Heart left ventricle (tissue), 16 donors: Measurements from ENCODE around the gene FGFR1OP2. TPM values are rescaled to one million over a fixed set of nuclear protein-coding genes. Genes with fewer than 3 reads are reported as not detected.
A peak's percentile ranks its signal among the peaks of the same experiment; 100 is the strongest.

ENCODE experiments used
- ATAC-seq, 4 donors: fragments of 200-7000 bp; cut with Tn5 transposase; one replicate each; pipeline ENCODE4 v1.9.1; 2020 to 2022; ENCODE audit warnings: moderate library complexity in 4 of 4, mild to moderate bottlenecking in 3 of 4, moderate number of reproducible peaks in 1 of 4
- DNase-seq, 5 donors: peaks; one replicate each; pipeline ENCODE4 v3.0.0-alpha.2; 2020
- H3K27ac ChIP-seq, 12 donors: fragments of 200-600 bp; sonication (generic) in 4 of 12; one replicate each; pipeline versions ENCODE4 v1.5.0 to v1.8.0; 2016 to 2022; ENCODE audit warnings: mild to moderate bottlenecking in 2 of 12
- H3K27me3 ChIP-seq, 9 donors: fragments of 200-600 bp; sonication (generic) in 2 of 9; one replicate each; pipeline versions ENCODE4 v1.5.1 to v1.8.0; 2016 to 2022; ENCODE audit warnings: mild to moderate bottlenecking in 3 of 9
- H3K36me3 ChIP-seq, 9 donors: fragments of 200-600 bp; sonication (generic) in 2 of 9; one replicate each; pipeline versions ENCODE4 v1.5.0 to v1.8.0; 2018 to 2022; ENCODE audit warnings: mild to moderate bottlenecking in 2 of 9
- H3K4me1 ChIP-seq, 12 donors: fragments of 200-600 bp; sonication (generic) in 4 of 12; one replicate each; pipeline versions ENCODE4 v1.5.0 to v1.8.0; 2016 to 2022; ENCODE audit warnings: mild to moderate bottlenecking in 3 of 12
- H3K4me3 ChIP-seq, 12 donors: fragments of 200-600 bp; sonication (generic) in 4 of 12; one replicate each; pipeline versions ENCODE4 v1.5.0 to v1.8.0; 2017 to 2022; ENCODE audit warnings: mild to moderate bottlenecking in 9 of 12, moderate library complexity in 4 of 12
- H3K9me3 ChIP-seq, 12 donors: fragments of 200-600 bp; sonication (generic) in 4 of 12; one replicate each; pipeline versions ENCODE4 v1.5.0 to v1.8.0; 2016 to 2022; ENCODE audit warnings: mild to moderate bottlenecking in 1 of 12
- CTCF ChIP-seq, 12 donors: fragments of 200-600 bp; sonication (generic) in 4 of 12; IDR thresholded peaks; one replicate each; pipeline versions ENCODE4 v1.5.0 to v1.8.0; 2018 to 2022; ENCODE audit warnings: antibody characterized with exemption in 12 of 12, mild to moderate bottlenecking in 5 of 12
- POLR2A ChIP-seq, 2 donors: fragments of 450-650 bp; IDR thresholded peaks; one replicate each; pipeline ENCODE4 v1.6.1; 2017; ENCODE audit warnings: antibody characterized with exemption in 2 of 2, mild to moderate bottlenecking in 2 of 2, moderate library complexity in 2 of 2
- WGBS, 4 donors: extraction: QIAGEN DNeasy Blood & Tissue Kit in 2 of 4; methylation state at CpG; one replicate each; pipeline versions ENCODE4 v1.1.5 to v1.1.7; 2013 to 2018; 5-methylcytosine and 5-hydroxymethylcytosine counted together
- intact Hi-C, 10 donors: fragments of 100-400 bp; cut with DNase I; formaldehyde crosslinking; loops; one replicate each; pipeline versions ENCODE4 v1.11.1 to v1.14.2; 2022
- polyA plus RNA-seq, 2 donors: library from polyadenylated mRNA; stranded (reverse); fragments of 200-250 nt; gene quantifications; one replicate each; pipeline ENCODE4 v1.2.3, GENCODE V29; 2013
- total RNA-seq, 9 donors: library from RNA; depleted of rRNA in 2 of 9; stranded (reverse); fragments of >200 nt in 2 of 9; fragmentation: NEBNext Ultra II Directional in 3 of 9; extraction: Animal tissue kit (Norgen Biotek cat#: 25700) in 3 of 9; gene quantifications; one replicate each; pipeline versions ENCODE4 v1.1.0 to v1.2.4, GENCODE V29; 2016 to 2023
- donor health status: ischemic (EF 13 %, LVEDD 7.1; RV severe dilation, severe dysfunction).
- donor health status: healthy with polysubstance abuse.
- donor health status: DM: no; HTN: yes; CAD: no.
- donor health status: DM: no; HTN: no; CAD: no.
- donor health status: ischemic (EF 25% LVEDD 6.9; RV normal size, moderate dysfunction).
- donor health status: ischemic (EF 25% LVEDD 5.7; RV mildly dilated, moderate dysfunction).
- donor health status: healthy.
- donor health status: DM: yes; HTN: yes; CAD: no.
- donor health status: ischemic (EF 35%, LVEDD 5.7; RV mildly dilated, moderate dysfunction).
- donor health status: nonischemic (EF 11% LVEDD 7.7; RV severe dilation, severe dysfunction).
- donor health status: DM: yes; HTN: yes; CAD: no.
- donor health status: PGD.
- donor health status: ischemic (EF 29% LVEDD 5.4; RV normal size, mild dysfunction).
- donor health status: nonischemic (EF 23%, LVEDD 6.1; RV moderate dilation, normal function).

FGFR1OP2 gene
- total and polyA plus RNA-seq, 11 donors, result 26.3 to 54.9 (median 30.8) TPM

DNA sequence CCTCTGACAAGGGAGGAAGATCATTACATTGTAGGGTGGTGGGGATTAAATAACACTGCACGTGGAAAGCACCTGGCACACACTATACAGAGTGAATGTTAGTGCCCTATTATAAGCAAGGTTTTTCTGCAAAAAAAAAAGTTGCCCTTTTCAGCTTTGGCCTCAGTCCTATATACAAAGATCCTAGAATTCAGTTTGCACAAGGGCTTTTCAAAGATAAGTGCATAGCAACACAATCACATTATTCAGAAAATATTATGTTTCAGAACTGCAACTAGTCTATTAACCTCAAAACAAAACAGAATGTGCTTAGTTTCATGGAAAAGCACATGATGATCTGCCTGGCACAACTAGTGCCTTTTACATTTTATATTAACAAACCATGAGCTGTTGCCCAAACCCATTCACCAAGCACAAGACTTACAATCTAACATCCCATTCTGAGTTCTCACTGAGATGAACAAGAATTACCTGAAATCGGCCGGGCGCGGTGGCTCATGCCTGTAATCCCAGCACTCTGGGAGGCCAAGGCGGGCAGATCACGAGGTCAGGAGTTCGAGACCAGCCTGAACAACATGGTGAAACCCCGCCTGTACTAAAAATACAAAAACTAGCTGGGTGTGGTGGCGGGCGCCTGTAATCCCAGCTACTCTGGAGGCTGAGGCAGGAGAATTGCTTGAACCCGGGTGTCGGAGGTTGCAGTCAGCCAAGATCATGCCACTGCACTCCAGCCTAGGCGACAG lies 74.1 kb downstream of the FGFR1OP2 start:
- TF ChIP-seq CTCF (IDR thresholded peaks at IDR 0.05), result no peak
- TF ChIP-seq POLR2A (IDR thresholded peaks at IDR 0.05), result no peak
- Histone ChIP-seq H3K4me1 (peaks cover 0 to 64% (median 32%) of the 10 kb centered on the region in 12 donors), H3K9me3 (no peaks in the 10 kb centered on the region), H3K4me3 (peak overlapping the region in 5 of 12 donors; percentile 78 to 97 (median 93)), H3K36me3 (peaks cover 0 to 6% (median 0%) of the 10 kb centered on the region in 9 donors), H3K27ac (no peak overlapping the region), H3K27me3 (no peaks in the 10 kb centered on the region)
- ATAC-seq, result no peak
- intact Hi-C loops, result loop anchor here in 9 of 10 donors (2.0 to 10.0 kb wide), 8 partner anchors 75 to 692 kb away; partner anchors contain the start of genes INTS13 (in 7 of the 9), FGFR1OP2 (in 6 of the 9) and STK38L (in 2 of the 9)
- 90 to 92% (median 91%) methylated on average over 14 of the region's 14 CpGs for WGBS, 4 donors
- DNase-seq, result no peak

DNA sequence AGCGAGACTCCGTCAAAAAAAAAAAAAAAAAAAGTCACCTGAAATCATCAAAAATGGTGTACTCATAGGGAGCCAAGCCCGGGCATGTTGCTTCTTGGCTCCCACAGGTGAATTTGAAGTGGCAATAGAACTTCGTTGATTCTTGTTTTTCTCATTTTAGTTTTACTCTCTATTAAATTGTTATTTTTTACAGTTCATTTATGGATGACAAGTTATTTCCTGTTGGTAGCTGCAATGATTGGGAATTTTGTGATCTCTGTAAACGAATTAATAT lies 74.6 kb downstream of the FGFR1OP2 start:
- Histone ChIP-seq H3K27me3 (no peaks in the 10 kb centered on the region), H3K4me1 (peaks cover 0 to 59% (median 32%) of the 10 kb centered on the region in 12 donors), H3K36me3 (peaks cover 0 to 4% (median 0%) of the 10 kb centered on the region in 9 donors), H3K27ac (peak overlapping the region in 1 of 12 donors; percentile 97), H3K9me3 (no peaks in the 10 kb centered on the region), H3K4me3 (peak overlapping the region in 5 of 12 donors; percentile 78 to 97 (median 93))
- ATAC-seq (no peak), DNase-seq (no peak)
- WGBS, 4 donors, result 78% methylated on average over 5 of the region's 5 CpGs
- intact Hi-C loops, result loop anchor here in 9 of 10 donors (2.0 to 10.0 kb wide), 8 partner anchors 76 to 692 kb away; partner anchors contain the start of genes INTS13 (in 7 of the 9), FGFR1OP2 (in 6 of the 9) and STK38L (in 2 of the 9)
- TF ChIP-seq CTCF (IDR thresholded peaks at IDR 0.05), result no peak
- no peak for TF ChIP-seq POLR2A (IDR thresholded peaks at IDR 0.05)

GRCh38 chr12:27013611-27014084 lies 75.4 kb downstream of the FGFR1OP2 start:
- TF ChIP-seq CTCF (IDR thresholded peaks at IDR 0.05) (no peak), POLR2A (IDR thresholded peaks at IDR 0.05) (no peak)
- Histone ChIP-seq H3K4me1 (peaks cover 0 to 56% (median 32%) of the 10 kb centered on the region in 12 donors), H3K27me3 (no peaks in the 10 kb centered on the region), H3K4me3 (peak overlapping the region; percentile 61 to 97 (median 86)), H3K27ac (peak overlapping the region; percentile 77 to 97 (median 91)), H3K9me3 (no peaks in the 10 kb centered on the region), H3K36me3 (peaks cover 0 to 4% (median 0%) of the 10 kb centered on the region in 9 donors)
- peak in 1 of 5 donors; percentile 29 for DNase-seq
- intact Hi-C loops, result loop anchor here in 9 of 10 donors (1.0 to 10.0 kb wide), 12 partner anchors 75 to 691 kb away; partner anchors contain the start of genes FGFR1OP2 (in 8 of the 9), INTS13 (in 7 of the 9) and STK38L (in 3 of the 9)
- WGBS, 4 donors, result 0 to 3% (median 1%) methylated on average over 10 to 13 of the region's 13 CpGs
- peak; percentile 11 to 50 (median 30) for ATAC-seq
